Coronary artery (tissue), 2 donors: ENCODE data around the gene KIFAP3.
"Not testable (repeated sequence)": the region's sequence is repeated elsewhere in the genome, so short reads cannot be mapped to it uniquely, and the experiment has no call there.

ENCODE experiments used
- DNase-seq: peaks from one replicate; pipeline ENCODE4 v3.0.0-alpha.2; 2017; ENCODE audit warnings: low spot score
- H3K27ac ChIP-seq, 2 donors: fragments of 200-600 bp; sonication (generic); one replicate each; pipeline ENCODE4 v1.5.1; 2016 to 2019
- H3K4me3 ChIP-seq: fragments of 200-600 bp; sonication (generic); 2 replicates; pipeline ENCODE4 v1.5.1; 2016; ENCODE audit warnings: mild to moderate bottlenecking, moderate library complexity
- CTCF ChIP-seq: fragments of 200-600 bp; sonication (generic); IDR thresholded peaks from one replicate; pipeline ENCODE4 v1.5.1; 2019; ENCODE audit warnings: antibody characterized with exemption

KIFAP3 gene

GRCh38 chr1:170074250-170075157, at the start of gene KIFAP3:
TSS of gene KIFAP3 (minus strand) at chr1:170074695. CDS start at chr1:170074467, 228 bp downstream.
- peak; percentile 99 for DNase-seq
- H3K27ac ChIP-seq, result peak within 1 kb of the TSS; percentile 84 to 91
- no peak for TF ChIP-seq CTCF
- H3K4me3 ChIP-seq, result peak within 1 kb of the TSS; percentile 89

- TF ChIP-seq CTCF, result no peak
- Histone ChIP-seq H3K27ac (no peak overlapping the region), H3K4me3 (no peak overlapping the region)
- no peak for DNase-seq
Measured at GRCh38 chr1:170122366-170122765, 47.9 kb upstream of the KIFAP3 start.

- Histone ChIP-seq H3K27ac (no peak overlapping the region), H3K4me3 (no peak overlapping the region)
- no peak for DNase-seq
- no peak for TF ChIP-seq CTCF
Measured at GRCh38 chr1:170114906-170115305, 40.4 kb upstream of the KIFAP3 start.

- DNase-seq, H3K27ac ChIP-seq, H3K4me3 ChIP-seq: not testable (repeated sequence)
Measured at GRCh38 chr1:170113140-170113539, 38.6 kb upstream of the KIFAP3 start.

GRCh38 chr1:170097449-170097948, 23.0 kb upstream of the KIFAP3 start:
- no peak for DNase-seq
- no peak for TF ChIP-seq CTCF
- Histone ChIP-seq H3K4me3 (no peak overlapping the region), H3K27ac (no peak overlapping the region)

GRCh38 chr1:170096806-170097340, 22.4 kb upstream of the KIFAP3 start:
- Histone ChIP-seq H3K27ac (no peak overlapping the region), H3K4me3 (no peak overlapping the region)
- TF ChIP-seq CTCF, result no peak
- no peak for DNase-seq

- TF ChIP-seq CTCF, result no peak
- DNase-seq, result no peak
- H3K4me3 ChIP-seq, result no peak overlapping the region
Measured at GRCh38 chr1:170095976-170096748, 21.7 kb upstream of the KIFAP3 start.

GRCh38 chr1:170094697-170095616, 20.5 kb upstream of the KIFAP3 start:
- H3K27ac ChIP-seq, H3K4me3 ChIP-seq, DNase-seq: not testable (repeated sequence)

More at GRCh38 chr1:170095976-170096748, 21.7 kb upstream of the KIFAP3 start:
- no peak overlapping the region for H3K27ac ChIP-seq
